NT2/D1 (cell line): ENCODE data around the gene UQCC2.

ENCODE experiments used
- YY1 ChIP-seq: IDR thresholded peaks from 2 replicates; pipeline ENCODE4 v1.6.1; 2011; ENCODE audit not compliant: insufficient read length, insufficient read depth
- ZNF274 ChIP-seq: IDR thresholded peaks from 2 replicates; pipeline ENCODE4 v1.6.1; 2011; ENCODE audit warnings: mild to moderate bottlenecking, low read depth, low read length

- TF ChIP-seq YY1 (no peak), ZNF274 (no peak)
These were observed 25.9 kb downstream of the UQCC2 start for GRCh38 chr6:33685411-33686224.
